HEK293 (cell line): ENCODE results near the gene RMC1.

Source experiments
- CTCF ChIA-PET: fragments of 350-600 bp; formaldehyde crosslinking; extraction: SDS; loops from one replicate; lab custom pipeline; 2021; ENCODE audit warnings: antibody characterized with exemption; lab: Yijun Ruan, JAX
- POLR2A ChIA-PET: fragments of 300-600 bp; formaldehyde crosslinking; extraction: SDS; loops from one replicate; lab custom pipeline; 2020; ENCODE audit warnings: antibody characterized with exemption, inconsistent platforms; lab: Yijun Ruan, JAX
- H3K27ac ChIP-seq: fragments of 200-500 bp; sonication (Bioruptor generic); 2 replicates; pipeline ENCODE4 v1.5.1; 2014; ENCODE audit warnings: low read depth, low read length, control low read depth, inconsistent platforms; ENCODE audit errors: extremely low read depth
- H3K36me3 ChIP-seq, 2 experiments: fragments of 200-500 bp in 1 of 2; sonication (Bioruptor generic) in 1 of 2; 1 replicate in 1 of 2; 2 replicates in 1 of 2; pipeline ENCODE4 v1.5.1; 2014 to 2017; ENCODE audit warnings: inconsistent platforms in 2 of 2, low read length in 2 of 2; ENCODE audit not compliant: control insufficient read depth in 2 of 2, insufficient read depth in 1 of 2
- H3K4me1 ChIP-seq: fragments of 200-500 bp; sonication (Bioruptor generic); 2 replicates; pipeline ENCODE4 v1.5.1; 2014; ENCODE audit warnings: mild to moderate bottlenecking, low read length, inconsistent platforms; ENCODE audit not compliant: control insufficient read depth, insufficient read depth
- H3K4me3 ChIP-seq: 2 replicates; pipeline ENCODE4 v1.5.1; 2011; ENCODE audit warnings: low read depth, mild to moderate bottlenecking, control low read depth, low read length, moderate library complexity
- H3K9me3 ChIP-seq: fragments of 200-500 bp; sonication (Bioruptor generic); 2 replicates; pipeline ENCODE4 v1.5.1; 2014; ENCODE audit warnings: low read depth, low read length, inconsistent platforms; ENCODE audit not compliant: control insufficient read depth, insufficient read depth
- KLF16 ChIP-seq: fragments of 450-650 bp; formaldehyde crosslinking; IDR thresholded peaks from 2 replicates; pipeline ENCODE4 v1.5.1; 2017; ENCODE audit warnings: missing biosample characterization, missing genetic modification characterization
- SALL2 ChIP-seq: fragments of 450-650 bp; formaldehyde crosslinking; IDR thresholded peaks from 2 replicates; pipeline ENCODE4 v1.5.0; 2017; ENCODE audit warnings: missing biosample characterization, mild to moderate bottlenecking, missing genetic modification characterization, borderline replicate concordance
- ZBTB1 ChIP-seq: fragments of 450-650 bp; formaldehyde crosslinking; IDR thresholded peaks from 2 replicates; pipeline ENCODE4 v1.5.1; 2016; ENCODE audit warnings: missing biosample characterization, missing genetic modification characterization
- ZBTB48 ChIP-seq: fragments of 450-650 bp; formaldehyde crosslinking; IDR thresholded peaks from 2 replicates; pipeline ENCODE4 v1.5.1; 2016; ENCODE audit warnings: missing biosample characterization, missing genetic modification characterization
- ZBTB7A ChIP-seq: fragments of 450-650 bp; formaldehyde crosslinking; IDR thresholded peaks from 2 replicates; pipeline ENCODE4 v1.5.1; 2016; ENCODE audit warnings: low read depth, missing biosample characterization, missing genetic modification characterization
- ZBTB8A ChIP-seq: fragments of 450-650 bp; formaldehyde crosslinking; IDR thresholded peaks from 2 replicates; pipeline ENCODE4 v1.5.1; 2016; ENCODE audit warnings: missing biosample characterization, missing genetic modification characterization
- ZFP3 ChIP-seq: fragments of 450-650 bp; formaldehyde crosslinking; IDR thresholded peaks from 2 replicates; pipeline ENCODE4 v1.5.1; 2016; ENCODE audit warnings: low read depth, missing biosample characterization, missing genetic modification characterization
- ZFP69B ChIP-seq: fragments of 450-650 bp; formaldehyde crosslinking; IDR thresholded peaks from 2 replicates; pipeline ENCODE4 v1.5.1; 2016; ENCODE audit warnings: missing biosample characterization, missing genetic modification characterization
- ZIC2 ChIP-seq: fragments of 450-650 bp; formaldehyde crosslinking; IDR thresholded peaks from 2 replicates; pipeline ENCODE4 v1.5.1; 2016; ENCODE audit warnings: missing biosample characterization, missing genetic modification characterization
- ZNF157 ChIP-seq: fragments of 450-650 bp; formaldehyde crosslinking; IDR thresholded peaks from 2 replicates; pipeline ENCODE4 v1.5.1; 2016; ENCODE audit warnings: missing biosample characterization, missing genetic modification characterization
- ZNF16 ChIP-seq: fragments of 450-650 bp; formaldehyde crosslinking; IDR thresholded peaks from 2 replicates; pipeline ENCODE4 v1.5.1; 2016; ENCODE audit warnings: low read depth, missing biosample characterization, missing genetic modification characterization
- ZNF214 ChIP-seq: fragments of 450-650 bp; formaldehyde crosslinking; IDR thresholded peaks from 2 replicates; pipeline ENCODE4 v1.5.1; 2017; ENCODE audit warnings: missing biosample characterization, mild to moderate bottlenecking, missing genetic modification characterization, borderline replicate concordance
- ZNF311 ChIP-seq: fragments of 450-650 bp; formaldehyde crosslinking; IDR thresholded peaks from 2 replicates; pipeline ENCODE4 v1.5.1; 2017; ENCODE audit warnings: missing biosample characterization, missing genetic modification characterization, borderline replicate concordance
- ZNF335 ChIP-seq: fragments of 450-650 bp; formaldehyde crosslinking; conservative IDR thresholded peaks from 2 replicates; pipeline ENCODE4 v1.5.1; 2016; ENCODE audit warnings: missing biosample characterization, missing genetic modification characterization
- ZNF366 ChIP-seq: fragments of 450-650 bp; formaldehyde crosslinking; conservative IDR thresholded peaks from 2 replicates; pipeline ENCODE4 v1.5.1; 2016; ENCODE audit warnings: missing biosample characterization, missing genetic modification characterization
- ZNF596 ChIP-seq: fragments of 450-650 bp; IDR thresholded peaks from 2 replicates; pipeline ENCODE4 v1.5.0; 2018; ENCODE audit warnings: missing biosample characterization, mild to moderate bottlenecking, missing genetic modification characterization, moderate library complexity
- ZNF610 ChIP-seq: fragments of 450-650 bp; formaldehyde crosslinking; IDR thresholded peaks from 2 replicates; pipeline ENCODE4 v1.5.1; 2016; ENCODE audit warnings: missing biosample characterization, missing genetic modification characterization, borderline replicate concordance
- ZNF843 ChIP-seq: fragments of 450-650 bp; formaldehyde crosslinking; IDR thresholded peaks from 2 replicates; pipeline ENCODE4 v1.5.1; 2016; ENCODE audit warnings: missing biosample characterization, missing genetic modification characterization
- TF ChIP-seq, protein P1 (sequence below): fragments of 450-650 bp; formaldehyde crosslinking; IDR thresholded peaks from 2 replicates; pipeline ENCODE4 v1.5.1; 2017; ENCODE audit warnings: missing biosample characterization, missing genetic modification characterization
- TF ChIP-seq, protein P2 (sequence below): fragments of 450-650 bp; formaldehyde crosslinking; IDR thresholded peaks from 2 replicates; pipeline ENCODE4 v1.5.1; 2016; ENCODE audit warnings: missing biosample characterization, missing genetic modification characterization
- TF ChIP-seq, protein P3 (sequence below): fragments of 450-650 bp; formaldehyde crosslinking; IDR thresholded peaks from 2 replicates; pipeline ENCODE4 v1.5.1; 2016; ENCODE audit warnings: missing biosample characterization, missing genetic modification characterization

RMC1 gene

DNA sequence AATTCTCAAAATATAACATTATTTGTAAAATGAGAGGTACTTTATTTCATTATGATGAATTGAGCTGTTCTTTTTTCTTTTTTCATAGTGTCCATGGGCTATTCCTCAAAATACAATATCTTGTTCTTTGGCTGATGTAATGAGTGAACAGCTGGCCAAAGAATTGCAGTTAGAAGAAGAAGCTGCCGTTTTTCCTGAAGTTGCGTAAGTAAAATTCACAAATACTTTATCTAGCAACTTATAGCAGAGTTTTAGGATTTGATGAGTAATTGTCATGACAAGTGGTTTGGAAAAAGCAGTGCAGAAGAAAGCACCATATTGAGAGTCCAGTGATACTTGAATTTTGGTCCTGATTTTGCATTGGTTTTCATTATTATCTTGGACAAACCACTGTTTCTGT lies 40.4 kb upstream of the RMC1 start:
- POLR2A ChIA-PET, result interaction anchor here (1.7 kb wide), 1 partner anchor 9 kb away, joined by 7 read pairs; the partner anchor contains the start of gene RIOK3
- no peak overlapping the region for H3K27ac ChIP-seq
- TF ChIP-seq ZNF214 (tag by site-specific recombination) (no peak), ZNF16 (tag by site-specific recombination) (no peak), ZIC2 (tag by site-specific recombination) (no peak), ZBTB48 (no peak), ZBTB8A (tag by site-specific recombination) (no peak), ZNF157 (tag by site-specific recombination) (no peak), KLF16 (tag by site-specific recombination) (no peak), ZNF335 (tag by site-specific recombination) (no peak), ZBTB1 (tag by site-specific recombination) (no peak), ZNF843 (no peak), ZBTB7A (tag by site-specific recombination) (no peak), ZNF596 (tag by site-specific recombination) (no peak), ZNF311 (tag by site-specific recombination) (no peak), SALL2 (tag by site-specific recombination) (no peak), ZFP3 (no peak), ZNF366 (tag by site-specific recombination) (no peak), ZNF610 (no peak)
- TF ChIP-seq, protein P1, sequence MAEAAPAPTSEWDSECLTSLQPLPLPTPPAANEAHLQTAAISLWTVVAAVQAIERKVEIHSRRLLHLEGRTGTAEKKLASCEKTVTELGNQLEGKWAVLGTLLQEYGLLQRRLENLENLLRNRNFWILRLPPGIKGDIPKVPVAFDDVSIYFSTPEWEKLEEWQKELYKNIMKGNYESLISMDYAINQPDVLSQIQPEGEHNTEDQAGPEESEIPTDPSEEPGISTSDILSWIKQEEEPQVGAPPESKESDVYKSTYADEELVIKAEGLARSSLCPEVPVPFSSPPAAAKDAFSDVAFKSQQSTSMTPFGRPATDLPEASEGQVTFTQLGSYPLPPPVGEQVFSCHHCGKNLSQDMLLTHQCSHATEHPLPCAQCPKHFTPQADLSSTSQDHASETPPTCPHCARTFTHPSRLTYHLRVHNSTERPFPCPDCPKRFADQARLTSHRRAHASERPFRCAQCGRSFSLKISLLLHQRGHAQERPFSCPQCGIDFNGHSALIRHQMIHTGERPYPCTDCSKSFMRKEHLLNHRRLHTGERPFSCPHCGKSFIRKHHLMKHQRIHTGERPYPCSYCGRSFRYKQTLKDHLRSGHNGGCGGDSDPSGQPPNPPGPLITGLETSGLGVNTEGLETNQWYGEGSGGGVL, result no peak
- TF ChIP-seq, protein P2, sequence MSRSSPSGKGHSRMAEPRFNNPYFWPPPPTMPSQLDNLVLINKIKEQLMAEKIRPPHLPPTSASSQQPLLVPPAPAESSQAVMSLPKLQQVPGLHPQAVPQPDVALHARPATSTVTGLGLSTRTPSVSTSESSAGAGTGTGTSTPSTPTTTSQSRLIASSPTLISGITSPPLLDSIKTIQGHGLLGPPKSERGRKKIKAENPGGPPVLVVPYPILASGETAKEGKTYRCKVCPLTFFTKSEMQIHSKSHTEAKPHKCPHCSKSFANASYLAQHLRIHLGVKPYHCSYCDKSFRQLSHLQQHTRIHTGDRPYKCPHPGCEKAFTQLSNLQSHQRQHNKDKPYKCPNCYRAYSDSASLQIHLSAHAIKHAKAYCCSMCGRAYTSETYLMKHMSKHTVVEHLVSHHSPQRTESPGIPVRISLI (tag by site-specific recombination), result no peak
- TF ChIP-seq, protein P3, sequence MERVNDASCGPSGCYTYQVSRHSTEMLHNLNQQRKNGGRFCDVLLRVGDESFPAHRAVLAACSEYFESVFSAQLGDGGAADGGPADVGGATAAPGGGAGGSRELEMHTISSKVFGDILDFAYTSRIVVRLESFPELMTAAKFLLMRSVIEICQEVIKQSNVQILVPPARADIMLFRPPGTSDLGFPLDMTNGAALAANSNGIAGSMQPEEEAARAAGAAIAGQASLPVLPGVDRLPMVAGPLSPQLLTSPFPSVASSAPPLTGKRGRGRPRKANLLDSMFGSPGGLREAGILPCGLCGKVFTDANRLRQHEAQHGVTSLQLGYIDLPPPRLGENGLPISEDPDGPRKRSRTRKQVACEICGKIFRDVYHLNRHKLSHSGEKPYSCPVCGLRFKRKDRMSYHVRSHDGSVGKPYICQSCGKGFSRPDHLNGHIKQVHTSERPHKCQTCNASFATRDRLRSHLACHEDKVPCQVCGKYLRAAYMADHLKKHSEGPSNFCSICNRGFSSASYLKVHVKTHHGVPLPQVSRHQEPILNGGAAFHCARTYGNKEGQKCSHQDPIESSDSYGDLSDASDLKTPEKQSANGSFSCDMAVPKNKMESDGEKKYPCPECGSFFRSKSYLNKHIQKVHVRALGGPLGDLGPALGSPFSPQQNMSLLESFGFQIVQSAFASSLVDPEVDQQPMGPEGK (tag by site-specific recombination), result no peak
- H3K9me3 ChIP-seq, result no peaks in the 10 kb centered on the region
- no peaks in the 10 kb centered on the region for H3K4me1 ChIP-seq
- H3K36me3 ChIP-seq, result peaks cover 45 to 75% of the 10 kb centered on the region in 2 experiments
- CTCF ChIA-PET, result interaction anchor here (0.6 kb wide), 1 partner anchor 9 kb away, joined by 3 read pairs; no protein-coding TSS in a partner anchor
- no peak overlapping the region for H3K4me3 ChIP-seq

DNA sequence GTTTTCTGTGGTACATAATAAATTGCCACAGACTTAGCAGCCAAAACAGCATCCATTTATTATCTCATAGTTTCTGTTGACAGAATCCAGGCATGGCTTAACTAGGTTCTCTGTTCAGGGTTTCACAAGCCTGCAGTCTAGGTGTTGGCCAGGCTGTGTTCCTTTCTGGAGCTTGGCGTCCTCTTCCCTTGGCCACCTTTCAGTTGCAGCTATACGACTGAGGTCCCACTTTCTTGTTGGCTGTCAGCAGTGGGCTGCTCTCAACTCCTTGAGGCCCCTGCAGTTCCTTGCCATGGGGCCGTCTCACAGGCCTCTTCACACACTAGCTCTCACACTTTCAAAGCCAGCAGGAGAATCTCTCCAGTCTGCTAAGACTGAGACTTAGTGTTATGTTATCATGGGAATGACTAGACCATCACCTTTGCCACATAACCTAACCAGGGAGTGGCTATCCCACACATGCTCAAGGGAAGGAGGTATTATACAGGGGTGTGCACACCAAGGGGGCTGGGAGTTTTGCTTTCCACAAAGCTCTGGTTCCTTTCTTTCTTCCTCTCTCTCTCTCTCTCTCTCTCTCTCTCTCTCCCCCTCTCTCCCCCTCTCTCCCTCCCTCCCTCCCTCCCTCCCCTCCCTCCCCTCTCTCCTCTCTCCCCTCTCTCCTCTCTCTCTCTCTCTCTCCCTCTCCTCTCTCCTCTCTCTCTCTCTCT lies 34.4 kb upstream of the RMC1 start:
- Histone ChIP-seq H3K27ac (no peak overlapping the region), H3K4me1 (no peaks in the 10 kb centered on the region), H3K36me3 (peaks cover 67 to 94% of the 10 kb centered on the region in 2 experiments), H3K4me3 (no peak overlapping the region), H3K9me3 (no peaks in the 10 kb centered on the region)
- peak; percentile 60; the same call in 1 of the 2 replicates for TF ChIP-seq ZNF596 (tag by site-specific recombination)
- TF ChIP-seq ZFP69B (tag by site-specific recombination), result no peak
- POLR2A ChIA-PET, result interaction anchor here (0.6 to 0.8 kb wide), 2 partner anchors 15 to 51 kb away, joined by 3 read pairs; no protein-coding TSS in a partner anchor
- CTCF ChIA-PET, result no interaction called here
